Epithelial cell of prostate (primary cell): Measurements from ENCODE around the gene MBP.
A peak's percentile ranks its signal among the peaks of the same experiment; 100 is the strongest.

Source experiments
- DNase-seq: peaks from one replicate; pipeline ENCODE4 v3.0.0-alpha.2; 2011; ENCODE audit warnings: low read depth, low spot score
- H3K27ac ChIP-seq: fragments of 450-650 bp; 2 replicates; pipeline ENCODE4 v1.5.1; 2017; ENCODE audit warnings: mild to moderate bottlenecking

MBP gene

GRCh38 chr18:77070627-77071026, 62.0 kb downstream of the MBP start:
- peak overlapping the region; percentile 29 for H3K27ac ChIP-seq
- DNase-seq, result no peak

- H3K27ac ChIP-seq, result no peak overlapping the region
- DNase-seq, result no peak
Observed at GRCh38 chr18:77069931-77070330, 62.7 kb downstream of the MBP start.

GRCh38 chr18:77069482-77069881, 63.1 kb downstream of the MBP start:
- no peak for DNase-seq
- H3K27ac ChIP-seq, result no peak overlapping the region

GRCh38 chr18:77068321-77069312, 64.0 kb downstream of the MBP start:
- H3K27ac ChIP-seq, result peak overlapping the region; percentile 62

GRCh38 chr18:77067291-77068061, 65.1 kb downstream of the MBP start:
- DNase-seq, result no peak
- H3K27ac ChIP-seq, result peak overlapping the region; percentile 62

More at GRCh38 chr18:77068321-77069312, 64.0 kb downstream of the MBP start:
- DNase-seq, result no peak

GRCh38 chr18:77066689-77067088, 65.9 kb downstream of the MBP start:
- DNase-seq, result no peak
- peak overlapping the region; percentile 62 for H3K27ac ChIP-seq

- peak overlapping the region; percentile 76 for H3K27ac ChIP-seq
- DNase-seq, result no peak
Observed at GRCh38 chr18:77066101-77066500, 66.5 kb downstream of the MBP start.

GRCh38 chr18:77065221-77065981, 67.2 kb downstream of the MBP start:
- no peak for DNase-seq
- H3K27ac ChIP-seq, result peak overlapping the region; percentile 76

- peak overlapping the region; percentile 65 for H3K27ac ChIP-seq
- no peak for DNase-seq
Observed at GRCh38 chr18:77063260-77063659, 69.3 kb downstream of the MBP start.

GRCh38 chr18:77062518-77063003, 70.0 kb downstream of the MBP start:
- peak overlapping the region; percentile 65 for H3K27ac ChIP-seq

GRCh38 chr18:77061946-77062517, 70.6 kb downstream of the MBP start:
- no peak for DNase-seq
- peak overlapping the region; percentile 65 for H3K27ac ChIP-seq

More at GRCh38 chr18:77062518-77063003, 70.0 kb downstream of the MBP start:
- DNase-seq, result no peak

GRCh38 chr18:77061281-77061945, 71.2 kb downstream of the MBP start:
- peak overlapping the region; percentile 65 for H3K27ac ChIP-seq
- no peak for DNase-seq

- no peak overlapping the region for H3K27ac ChIP-seq
Observed at GRCh38 chr18:77060151-77060550, 72.4 kb downstream of the MBP start.

GRCh38 chr18:77059294-77059916, 73.2 kb downstream of the MBP start:
- H3K27ac ChIP-seq, result no peak overlapping the region
- no peak for DNase-seq

More at GRCh38 chr18:77060151-77060550, 72.4 kb downstream of the MBP start:
- DNase-seq, result no peak

- no peak for DNase-seq
- H3K27ac ChIP-seq, result no peak overlapping the region
Observed at GRCh38 chr18:77058290-77058835, 74.2 kb downstream of the MBP start.

GRCh38 chr18:77057006-77057395, 75.6 kb downstream of the MBP start:
- no peak overlapping the region for H3K27ac ChIP-seq
- DNase-seq, result no peak

- H3K27ac ChIP-seq, result no peak overlapping the region
- no peak for DNase-seq
Observed at GRCh38 chr18:77056344-77057005, 76.1 kb downstream of the MBP start.
